ENCODE measurements around the gene TAF1C.

DNA sequence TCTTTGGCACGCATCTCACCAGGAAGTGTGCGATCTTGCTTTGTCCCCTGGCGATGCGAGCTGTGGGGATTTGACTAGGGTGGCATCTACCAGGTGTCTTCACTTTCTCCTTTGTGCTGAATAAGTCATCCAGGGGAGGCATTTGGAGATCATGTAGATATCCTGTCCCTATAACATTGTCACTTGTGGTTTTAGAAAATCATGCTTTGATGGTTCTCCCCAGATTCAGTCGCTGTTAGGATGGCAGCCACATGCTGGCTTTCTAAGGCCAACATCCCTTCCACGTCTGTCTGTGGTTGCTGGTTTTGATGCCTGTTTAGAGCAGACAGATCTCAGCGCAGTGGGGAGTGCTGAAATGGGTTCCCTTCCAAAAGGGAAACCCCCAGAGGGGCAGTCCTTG, 6.6 kb upstream of the TAF1C start:
- TF ChIP-seq, protein P1, sequence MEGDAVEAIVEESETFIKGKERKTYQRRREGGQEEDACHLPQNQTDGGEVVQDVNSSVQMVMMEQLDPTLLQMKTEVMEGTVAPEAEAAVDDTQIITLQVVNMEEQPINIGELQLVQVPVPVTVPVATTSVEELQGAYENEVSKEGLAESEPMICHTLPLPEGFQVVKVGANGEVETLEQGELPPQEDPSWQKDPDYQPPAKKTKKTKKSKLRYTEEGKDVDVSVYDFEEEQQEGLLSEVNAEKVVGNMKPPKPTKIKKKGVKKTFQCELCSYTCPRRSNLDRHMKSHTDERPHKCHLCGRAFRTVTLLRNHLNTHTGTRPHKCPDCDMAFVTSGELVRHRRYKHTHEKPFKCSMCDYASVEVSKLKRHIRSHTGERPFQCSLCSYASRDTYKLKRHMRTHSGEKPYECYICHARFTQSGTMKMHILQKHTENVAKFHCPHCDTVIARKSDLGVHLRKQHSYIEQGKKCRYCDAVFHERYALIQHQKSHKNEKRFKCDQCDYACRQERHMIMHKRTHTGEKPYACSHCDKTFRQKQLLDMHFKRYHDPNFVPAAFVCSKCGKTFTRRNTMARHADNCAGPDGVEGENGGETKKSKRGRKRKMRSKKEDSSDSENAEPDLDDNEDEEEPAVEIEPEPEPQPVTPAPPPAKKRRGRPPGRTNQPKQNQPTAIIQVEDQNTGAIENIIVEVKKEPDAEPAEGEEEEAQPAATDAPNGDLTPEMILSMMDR (IDR thresholded peaks at IDR 0.05) = no peak
- TF ChIP-seq POLR2A (IDR thresholded peaks at IDR 0.05) = no peak
